GM18499 (cell line): ENCODE data around the gene CSK.
A peak's percentile ranks its signal among the peaks of the same experiment; 100 is the strongest.

Source experiments
- ATAC-seq: cut with Tn5 transposase; IDR thresholded peaks from one replicate; pipeline ENCODE4 v1.9.1; 2021; ENCODE audit warnings: moderate number of reproducible peaks; ENCODE audit not compliant: insufficient read depth, unreplicated experiment

CSK gene

DNA sequence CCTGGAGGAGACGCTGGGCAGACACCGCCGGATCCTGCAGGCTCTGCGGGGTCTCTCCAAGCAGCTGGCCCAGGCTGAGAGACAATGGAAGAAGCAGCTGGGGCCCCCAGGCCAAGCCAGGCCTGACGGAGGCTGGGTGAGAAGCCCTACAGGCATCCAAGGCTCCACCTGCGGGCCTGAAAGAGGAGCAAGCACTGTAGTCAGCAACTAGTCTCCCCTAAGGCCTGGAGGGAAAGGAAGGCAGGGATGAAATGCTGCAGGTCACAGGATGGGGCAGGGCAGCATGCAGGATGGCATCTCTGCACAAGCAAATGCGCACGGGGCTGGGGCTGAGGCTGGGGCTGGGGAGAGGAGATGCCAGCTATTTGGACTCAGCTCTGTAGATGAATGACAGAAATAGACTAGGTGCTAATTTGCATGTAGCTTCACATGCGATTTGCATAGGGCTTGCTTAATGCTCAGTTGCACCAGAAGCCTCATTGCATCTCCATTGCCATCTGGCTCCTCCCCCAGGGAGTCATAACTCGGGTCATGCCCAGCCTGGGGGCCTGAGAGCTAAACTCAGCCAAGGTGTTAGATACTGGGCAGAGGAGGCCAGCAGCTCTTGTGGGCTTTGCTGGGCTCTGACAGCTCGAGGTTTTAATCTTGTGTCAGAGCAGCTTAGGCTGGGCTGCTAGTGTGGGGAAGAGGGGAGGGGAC lies 39.4 kb downstream of the CSK start:
- ATAC-seq, result peak; percentile 53

DNA sequence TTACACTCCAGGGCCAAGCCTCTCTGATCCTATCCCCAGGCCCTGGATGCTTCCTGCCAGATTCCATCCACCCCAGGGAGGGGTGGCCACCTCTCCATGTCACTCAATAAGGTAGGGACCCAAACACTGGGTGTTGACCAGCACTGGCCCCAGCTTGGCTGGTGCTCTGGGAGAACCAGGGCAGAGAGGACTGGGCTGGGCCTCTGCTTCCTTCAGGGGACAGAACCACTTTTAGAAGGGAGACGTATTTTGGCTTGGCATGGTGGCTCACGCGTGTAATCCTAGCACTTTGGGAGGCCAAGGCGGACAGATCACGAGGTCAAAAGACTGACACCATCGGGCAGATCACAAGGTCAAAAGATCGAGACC lies 39.9 kb downstream of the CSK start:
- no peak for ATAC-seq

DNA sequence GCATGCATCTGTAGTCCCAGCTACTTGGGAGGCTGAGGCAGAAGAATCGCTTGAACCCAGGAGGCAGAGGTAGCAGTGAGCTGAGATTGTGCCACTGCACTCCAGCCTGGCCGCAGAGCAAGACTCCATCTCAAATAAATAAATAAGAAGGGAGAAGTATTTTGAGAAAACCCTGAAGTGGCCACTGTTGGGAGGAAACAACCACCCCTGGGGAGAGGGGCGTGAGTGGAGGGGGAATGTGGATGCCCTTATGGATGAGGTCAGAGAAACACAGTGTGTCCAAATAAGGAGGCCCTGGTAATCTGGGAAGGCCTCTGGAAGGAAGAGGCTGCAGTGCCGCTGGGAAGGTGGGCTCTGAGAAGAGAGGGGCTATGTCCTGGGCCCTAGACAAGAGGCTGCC lies 40.4 kb downstream of the CSK start:
- ATAC-seq, result no peak

DNA sequence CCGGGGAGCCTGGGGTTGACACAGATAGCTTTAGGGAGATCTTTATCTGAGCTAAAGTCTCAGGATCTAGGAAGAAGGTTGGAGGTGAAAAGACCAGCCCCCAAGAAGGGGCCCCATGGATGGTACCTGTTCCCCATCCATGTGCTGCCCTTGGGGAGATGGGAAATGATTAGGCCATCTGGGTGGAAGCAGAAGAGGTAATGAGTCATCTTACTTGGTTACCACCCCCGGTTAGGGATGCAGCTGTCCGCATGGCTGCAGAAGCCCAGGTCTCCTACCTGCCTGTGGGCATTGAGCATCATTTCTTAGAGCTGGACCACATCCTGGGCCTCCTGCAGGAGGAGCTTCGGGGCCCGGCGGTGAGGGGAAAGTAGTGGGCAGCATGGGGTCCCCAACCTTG lies 41.4 kb downstream of the CSK start:
- ATAC-seq, result no peak

DNA sequence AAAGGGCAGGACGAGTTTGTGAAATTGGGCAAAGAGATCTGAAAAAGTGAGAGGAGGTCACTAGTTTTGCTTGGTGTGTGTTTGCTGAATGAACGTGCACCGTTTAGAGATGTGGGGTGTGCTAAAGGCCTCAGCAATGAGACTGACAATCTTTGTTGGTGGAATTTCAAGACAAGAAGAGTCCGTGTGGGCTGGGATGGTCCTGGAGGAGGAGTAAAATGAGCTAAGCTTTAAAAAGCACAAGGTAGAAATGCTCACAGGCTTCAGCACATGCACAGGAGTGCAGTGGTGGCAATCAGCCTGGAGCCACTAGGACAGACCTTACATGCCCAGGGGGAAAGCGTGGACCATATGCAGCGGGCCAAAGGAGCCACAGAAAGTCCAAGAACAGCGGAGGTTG lies 43.1 kb downstream of the CSK start:
- ATAC-seq, result no peak

DNA sequence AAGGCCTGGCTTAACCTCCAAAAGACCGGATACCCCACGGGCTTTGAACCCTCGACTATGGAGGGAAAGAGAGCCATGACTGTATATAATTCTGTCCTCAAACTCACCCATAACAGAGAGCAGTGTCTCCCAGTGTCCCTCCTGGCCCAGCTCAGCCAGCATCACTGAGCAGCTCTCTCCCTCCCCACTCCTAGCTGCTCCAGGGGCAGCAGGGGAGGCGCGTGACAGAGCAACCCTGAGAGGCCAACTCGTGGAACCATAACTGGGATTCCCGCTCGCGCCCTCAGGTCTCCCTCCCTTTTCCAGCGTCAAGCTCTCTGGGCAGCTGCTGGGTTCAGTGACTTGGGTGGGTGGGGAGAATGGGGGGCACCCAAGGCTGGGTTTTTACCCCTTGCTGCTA lies 44.0 kb downstream of the CSK start:
- no peak for ATAC-seq

DNA sequence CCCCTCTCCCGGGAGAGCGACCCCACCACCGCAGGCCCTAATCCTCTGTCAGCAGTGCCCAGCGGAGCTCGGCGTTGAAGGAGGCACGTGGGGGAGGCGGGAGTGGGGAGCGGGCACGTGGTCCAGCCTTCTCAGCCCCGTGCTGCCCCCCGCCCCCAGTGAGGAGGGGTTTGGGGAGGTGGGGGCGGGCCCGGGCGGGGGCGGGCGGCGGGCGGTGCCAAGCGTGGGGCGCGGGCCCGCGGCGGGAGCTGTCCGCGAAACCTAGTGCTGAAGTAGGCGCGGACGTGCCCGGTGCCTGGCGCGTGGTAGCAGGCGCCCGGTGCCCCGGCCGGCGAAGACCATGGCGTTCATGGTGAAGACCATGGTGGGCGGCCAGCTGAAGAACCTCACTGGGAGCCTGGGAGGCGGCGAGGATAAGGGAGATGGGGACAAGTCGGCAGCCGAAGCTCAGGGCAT lies 44.5 kb downstream of the CSK start, which contains the start of gene CPLX3:
CPLX3 (plus strand) TSS at position 264 of the 456 bp plus-strand sequence; CDS start at position 341, 77 bp downstream.
- ATAC-seq, result no peak

DNA sequence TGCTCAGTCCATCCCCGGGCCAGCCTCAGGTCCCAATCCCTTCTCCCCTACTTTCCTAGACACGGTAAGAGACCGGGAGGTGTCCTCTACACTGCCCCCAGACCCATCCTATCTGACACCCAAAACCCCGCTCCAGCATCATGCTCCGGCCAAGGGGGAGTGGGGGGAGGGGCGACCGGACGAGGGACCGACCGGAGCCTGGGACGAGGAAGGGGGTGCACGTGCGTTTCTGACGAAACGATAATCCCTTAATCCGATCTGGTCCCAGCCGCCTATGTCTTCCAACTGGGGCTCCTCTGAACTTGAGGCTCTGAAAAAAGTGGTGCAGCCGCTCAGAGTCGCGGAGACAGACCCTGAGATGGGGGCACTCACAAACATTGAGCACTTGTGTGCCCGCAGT lies 45.0 kb downstream of the CSK start:
- no peak for ATAC-seq

DNA sequence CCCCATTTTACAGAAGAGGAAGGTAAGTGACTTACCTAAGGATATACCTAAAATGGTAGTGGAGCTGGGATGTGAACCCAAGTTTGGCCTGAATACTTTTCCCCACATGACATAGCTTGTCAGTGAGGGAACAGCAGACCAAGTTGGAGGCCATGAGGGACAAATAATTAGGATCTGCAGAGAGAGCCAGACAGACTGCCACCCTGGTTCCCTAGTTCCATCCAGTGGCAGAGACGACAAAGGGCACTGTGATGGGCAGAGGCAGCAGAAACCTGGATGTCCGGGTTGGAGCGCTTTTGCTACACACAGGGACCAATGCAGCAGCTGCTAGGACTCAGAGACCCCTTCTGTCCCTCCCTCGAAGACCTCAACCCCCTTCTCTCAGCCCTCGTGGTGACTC lies 45.7 kb downstream of the CSK start:
- ATAC-seq, result no peak

DNA sequence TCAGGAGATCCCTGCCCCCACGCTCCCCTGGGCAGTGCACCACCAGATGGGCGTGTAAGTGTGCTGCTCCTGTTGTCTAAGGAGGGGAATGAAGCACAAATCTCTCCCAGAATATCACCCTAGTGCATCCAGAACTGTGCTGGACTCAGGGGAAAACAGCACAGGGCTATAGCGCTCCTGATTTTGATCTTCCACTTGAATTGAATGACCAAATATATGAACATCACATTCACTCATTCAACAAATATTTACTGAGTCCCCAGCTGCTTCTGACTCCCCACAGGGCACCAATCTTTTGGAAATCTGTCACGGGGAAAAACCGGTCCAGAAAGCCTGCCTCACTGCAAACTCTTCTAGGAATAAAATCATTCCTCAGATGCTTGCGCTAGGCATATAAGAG lies 47.0 kb downstream of the CSK start:
- ATAC-seq, result no peak

DNA sequence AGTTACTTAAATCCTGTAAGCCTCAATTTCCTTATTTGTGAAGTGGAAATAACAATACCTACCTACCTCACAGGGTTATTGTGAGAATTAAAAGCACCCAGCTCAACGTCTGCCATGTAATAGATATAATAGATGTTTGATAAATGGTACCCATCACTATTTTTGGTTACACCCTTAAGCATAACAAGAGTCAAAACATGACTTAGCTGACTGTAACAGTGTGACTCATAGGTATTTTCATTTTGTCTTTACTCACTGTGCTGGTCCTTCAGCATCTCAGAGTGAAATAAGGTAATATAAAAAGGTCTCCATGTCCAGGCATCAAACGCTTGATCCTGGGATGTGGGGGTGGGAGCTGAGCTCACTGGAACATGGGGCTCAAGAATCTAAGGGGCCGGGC lies 47.6 kb downstream of the CSK start:
- no peak for ATAC-seq

DNA sequence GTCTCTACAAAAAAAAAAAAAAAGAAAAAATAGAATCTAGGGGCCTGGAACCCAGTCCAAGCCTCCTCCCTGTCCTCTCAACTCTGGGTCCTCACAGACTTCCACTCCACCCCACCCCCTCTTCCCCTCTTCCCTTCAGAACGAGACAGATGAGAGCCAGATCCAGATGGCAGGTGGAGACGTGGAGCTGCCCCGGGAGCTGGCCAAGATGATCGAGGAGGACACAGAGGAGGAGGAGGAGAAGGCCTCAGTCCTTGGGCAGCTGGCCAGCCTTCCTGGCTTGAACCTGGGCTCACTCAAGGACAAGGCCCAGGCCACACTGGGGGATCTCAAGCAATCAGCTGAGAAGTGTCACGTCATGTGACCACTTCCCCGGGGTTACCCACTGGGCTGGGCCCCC lies 48.1 kb downstream of the CSK start:
- ATAC-seq, result no peak

DNA sequence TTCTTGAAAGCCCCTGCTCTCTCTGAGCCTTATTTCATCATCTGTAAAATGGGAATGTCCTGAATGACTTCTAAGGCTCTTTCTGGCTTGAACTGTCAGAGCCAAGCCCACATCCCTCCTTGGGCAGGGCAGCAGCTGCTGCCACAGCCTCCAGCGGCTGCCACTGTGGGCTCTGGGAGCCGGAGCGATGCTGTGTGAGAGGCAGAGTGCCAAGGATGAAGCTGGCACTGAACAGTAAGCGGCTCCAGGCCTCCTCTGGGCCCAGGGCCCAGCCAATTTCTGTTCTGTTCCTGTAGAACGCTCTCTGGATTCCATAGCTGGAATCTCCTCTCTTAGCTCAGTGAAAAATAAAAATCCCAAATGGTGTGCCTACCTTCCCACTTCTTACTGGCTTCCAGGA lies 49.0 kb downstream of the CSK start:
- no peak for ATAC-seq

DNA sequence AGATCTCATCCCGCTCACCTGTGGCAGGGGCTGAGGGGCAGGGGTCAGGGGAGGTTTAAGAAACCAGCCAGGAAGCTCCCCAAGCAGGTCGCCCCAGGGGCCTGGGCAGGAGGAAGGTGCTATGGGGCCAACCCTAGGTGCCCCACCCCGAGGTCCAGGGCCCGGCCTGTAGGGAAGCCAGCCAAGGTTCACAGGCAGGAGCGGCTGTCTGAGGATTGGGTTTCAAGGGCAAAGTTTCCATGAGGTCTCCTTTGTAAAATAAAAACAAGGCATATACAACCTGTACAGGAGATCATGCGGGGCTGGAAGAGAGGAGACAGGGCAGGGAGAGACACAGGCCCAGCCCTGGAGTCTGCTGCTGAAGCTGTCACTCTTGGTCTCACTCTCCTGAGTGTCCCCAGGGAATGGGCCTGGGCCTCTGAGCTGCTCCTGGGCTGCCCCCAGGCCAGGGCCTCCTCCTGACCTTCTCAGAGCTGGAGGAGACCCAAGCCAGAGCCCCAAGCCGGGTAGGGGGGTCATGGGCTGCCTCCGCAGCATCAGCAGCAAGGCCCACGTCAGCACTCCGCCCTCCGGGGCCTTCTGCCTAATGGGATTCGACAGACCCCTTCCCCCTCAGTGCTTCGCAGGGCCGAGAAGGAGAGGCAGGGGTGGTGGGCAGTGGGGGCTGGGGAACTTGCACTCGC lies 50.1 kb downstream of the CSK start:
- no peak for ATAC-seq

DNA sequence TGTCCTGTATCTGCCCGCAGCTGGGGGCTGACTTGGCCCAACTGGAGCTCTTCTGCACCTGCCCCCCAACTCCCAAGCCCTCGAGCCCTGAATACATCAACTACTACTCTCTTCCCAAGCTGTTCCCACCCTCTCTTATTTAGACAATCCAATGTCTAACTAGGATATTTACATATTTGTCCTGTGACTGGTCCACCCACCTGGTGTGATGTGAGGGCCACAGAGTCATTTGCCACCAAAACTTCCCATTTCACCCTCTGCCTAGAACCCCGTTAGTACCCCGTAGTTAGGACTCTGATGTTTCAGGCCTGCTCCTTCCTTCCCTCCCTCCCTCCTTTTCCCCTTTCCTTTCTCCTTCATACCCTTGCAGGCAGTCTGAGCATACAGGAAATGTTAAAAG lies 50.9 kb downstream of the CSK start:
- no peak for ATAC-seq

DNA sequence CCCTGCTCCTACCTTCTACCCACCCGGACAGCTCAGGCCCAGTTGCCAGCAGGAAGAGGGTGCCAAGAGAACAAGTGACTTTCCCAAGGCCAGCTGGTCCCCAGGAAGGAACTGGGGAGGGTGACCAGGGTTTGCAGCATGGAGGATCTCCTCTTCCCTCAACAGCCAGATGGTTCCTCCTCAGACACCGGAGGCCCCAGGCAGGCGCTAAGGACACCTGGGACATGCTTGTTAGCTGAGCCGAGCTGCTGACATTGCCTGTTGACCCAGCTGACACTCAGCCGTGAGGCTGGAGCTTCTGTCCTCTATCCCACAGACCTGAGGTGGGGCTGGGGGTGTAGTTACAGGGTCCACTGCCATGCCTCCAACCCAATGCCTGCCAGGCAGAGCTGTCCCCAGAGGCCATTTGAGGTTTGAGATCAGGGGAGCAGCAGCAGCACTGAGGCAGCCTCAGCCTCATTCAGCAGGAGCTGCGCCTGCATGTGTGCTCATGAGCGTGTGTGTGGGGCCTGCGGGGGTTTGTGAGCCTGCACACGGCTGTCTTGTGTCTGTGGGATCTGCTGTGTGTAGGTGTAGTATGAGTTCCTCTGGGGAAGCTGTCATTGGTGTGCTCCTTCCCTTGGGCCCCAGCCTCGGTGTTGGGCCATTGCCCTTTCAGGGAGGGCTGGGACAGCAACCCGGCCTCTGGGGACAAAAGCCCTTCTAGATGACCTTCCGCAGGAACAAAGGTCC lies 51.7 kb downstream of the CSK start:
- no peak for ATAC-seq

DNA sequence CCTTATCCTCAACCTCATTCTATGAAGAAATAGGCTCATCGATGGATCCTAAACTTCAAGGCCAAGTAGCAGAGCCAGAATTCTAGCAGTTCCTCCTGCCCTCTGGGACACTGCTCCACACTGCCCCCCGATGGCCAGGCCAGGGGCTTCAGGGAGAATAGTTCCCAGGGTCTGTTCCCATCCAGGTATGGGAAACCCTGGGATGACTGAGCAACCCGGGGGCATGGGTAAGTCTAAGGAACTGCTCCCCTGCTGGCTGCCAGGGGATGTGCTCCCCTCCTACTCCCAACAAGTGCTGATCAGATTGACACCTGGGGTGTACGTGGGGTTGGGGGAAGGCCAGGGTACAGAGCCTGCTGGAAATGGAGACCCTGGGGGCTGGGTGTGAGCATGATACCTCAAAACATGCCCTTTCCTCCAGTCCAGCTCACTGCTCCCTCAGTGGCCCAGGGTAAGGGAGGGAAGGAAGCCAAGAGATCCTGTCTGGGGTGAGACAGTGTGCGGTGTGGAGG lies 53.5 kb downstream of the CSK start:
- no peak for ATAC-seq

DNA sequence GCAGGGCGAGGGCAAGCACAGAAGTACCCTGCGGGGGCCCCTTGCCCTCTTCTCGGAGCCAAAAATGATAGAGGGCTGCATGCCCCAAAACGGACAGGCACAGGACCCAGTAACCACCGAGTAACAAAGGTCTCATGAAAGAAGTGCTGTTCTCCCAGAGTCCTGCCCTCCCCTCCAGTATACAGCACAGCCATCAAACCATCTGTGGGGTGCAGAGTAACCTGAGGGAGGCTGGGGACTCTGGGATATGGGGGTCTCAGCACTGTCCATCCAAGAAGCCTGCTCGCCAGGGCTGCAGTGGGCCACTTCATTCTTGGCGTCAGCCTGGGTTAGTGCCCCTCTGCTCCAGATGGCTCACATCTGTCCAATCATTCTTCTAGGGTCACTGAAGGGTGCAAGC lies 55.0 kb downstream of the CSK start:
- no peak for ATAC-seq

DNA sequence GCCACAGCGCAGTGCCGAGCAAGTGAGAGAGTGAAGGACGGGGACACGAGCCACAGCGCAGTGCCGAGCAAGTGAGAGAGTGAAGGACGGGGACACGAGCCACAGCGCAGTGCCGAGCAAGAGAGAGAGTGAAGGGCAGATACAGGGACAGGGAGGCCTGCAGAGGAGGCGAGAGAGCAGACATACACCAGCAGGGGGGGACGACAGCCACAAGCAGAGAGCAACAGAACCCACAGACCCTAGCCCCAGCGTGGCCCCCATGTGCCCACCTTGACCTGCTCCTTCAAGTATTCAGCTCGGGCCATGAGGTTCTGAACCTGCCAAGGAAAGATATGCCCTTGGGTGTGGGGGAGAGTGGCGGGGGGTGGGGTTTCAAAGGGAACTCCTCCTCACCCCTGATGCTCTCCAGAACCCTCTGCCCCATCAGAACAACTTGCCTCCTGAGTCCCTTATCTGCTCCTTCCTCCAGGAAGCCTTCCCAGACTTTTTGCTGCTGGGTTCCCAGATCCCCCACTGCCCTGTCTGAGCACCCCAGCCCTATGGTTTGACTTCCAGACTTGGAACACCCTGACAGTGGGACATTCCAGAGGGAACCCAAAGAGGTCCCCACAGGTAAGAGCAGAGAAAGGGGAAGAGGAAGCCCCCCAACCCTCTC lies 55.7 kb downstream of the CSK start:
- ATAC-seq, result no peak

DNA sequence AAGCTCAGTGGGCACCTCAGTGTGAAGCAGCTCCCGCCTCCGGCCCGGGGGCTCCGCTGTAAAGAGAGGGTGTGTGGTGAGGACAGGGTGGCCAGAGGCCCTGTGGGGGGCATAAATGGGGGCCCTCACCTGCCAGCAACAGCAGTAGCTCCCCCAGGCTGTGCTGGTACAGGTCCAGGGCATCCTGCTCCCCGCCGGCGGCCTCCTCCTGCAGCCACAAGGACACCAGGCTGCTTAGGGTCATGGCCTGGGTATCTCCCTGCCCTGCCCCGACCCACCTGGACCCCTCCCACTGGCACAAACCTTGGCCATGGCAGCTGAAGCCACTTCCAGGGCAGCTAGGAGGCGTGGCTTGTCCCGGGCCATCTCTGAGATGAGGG lies 56.2 kb downstream of the CSK start:
- ATAC-seq, result no peak
